Effector CD4-positive, alpha-beta T cell (primary cell): ENCODE results near the gene ZP2.
"Not testable (repeated sequence)": the region's sequence is repeated elsewhere in the genome, so short reads cannot be mapped to it uniquely, and the experiment has no call there.

Source experiments
- DNase-seq: peaks from one replicate; pipeline ENCODE4 v3.0.0-alpha.2; 2020

Gene ZP2

GRCh38 chr16:21214086-21214485, 2.7 kb upstream of the ZP2 start:
- DNase-seq: no peak

GRCh38 chr16:21208446-21209230, 2.7 kb downstream of the ZP2 start:
- DNase-seq: no peak

- DNase-seq: no peak
Measured at GRCh38 chr16:21206550-21206949, 4.8 kb downstream of the ZP2 start.

GRCh38 chr16:21205303-21205702, 6.1 kb downstream of the ZP2 start:
- no peak for DNase-seq

GRCh38 chr16:21203155-21203797, 8.1 kb downstream of the ZP2 start:
- no peak for DNase-seq

GRCh38 chr16:21199607-21200218, 11.7 kb downstream of the ZP2 start:
- no peak for DNase-seq

- no peak for DNase-seq
Measured at GRCh38 chr16:21197621-21198020, 13.8 kb downstream of the ZP2 start.

- no peak for DNase-seq
Measured at GRCh38 chr16:21197112-21197511, 14.3 kb downstream of the ZP2 start.

- not testable (repeated sequence) for DNase-seq
Measured at GRCh38 chr16:21195330-21195729, 16.0 kb downstream of the ZP2 start.

- no peak for DNase-seq
Measured at GRCh38 chr16:21194771-21195301, 16.5 kb downstream of the ZP2 start.

- no peak for DNase-seq
Measured at GRCh38 chr16:21192991-21193390, 18.4 kb downstream of the ZP2 start.

GRCh38 chr16:21190599-21190998, 20.8 kb downstream of the ZP2 start:
- no peak for DNase-seq

GRCh38 chr16:21190013-21190412, 21.4 kb downstream of the ZP2 start:
- no peak for DNase-seq

- DNase-seq: no peak
Measured at GRCh38 chr16:21189311-21189710, 22.1 kb downstream of the ZP2 start.

GRCh38 chr16:21186326-21186691, 25.1 kb downstream of the ZP2 start:
- no peak for DNase-seq

GRCh38 chr16:21185659-21186325, 25.6 kb downstream of the ZP2 start:
- DNase-seq: no peak

- DNase-seq: no peak
Measured at GRCh38 chr16:21184834-21185233, 26.5 kb downstream of the ZP2 start.

- DNase-seq: no peak
Measured at GRCh38 chr16:21183995-21184394, 27.4 kb downstream of the ZP2 start.

- no peak for DNase-seq
Measured at GRCh38 chr16:21179983-21180365, 31.4 kb downstream of the ZP2 start.

- DNase-seq: no peak
Measured at GRCh38 chr16:21179126-21179982, 32.0 kb downstream of the ZP2 start.

- no peak for DNase-seq
Measured at GRCh38 chr16:21175397-21175796, 36.0 kb downstream of the ZP2 start.

GRCh38 chr16:21172650-21173049, 38.7 kb downstream of the ZP2 start:
- no peak for DNase-seq
